Progenitor cell of endocrine pancreas (in vitro differentiated cells): ENCODE measurements around the gene ZNF618. TPM values are rescaled to one million over a fixed set of nuclear protein-coding genes. Genes with fewer than 3 reads are reported as not detected.

Experiments
- DNase-seq: peaks from one replicate; pipeline ENCODE4 v3.0.0; 2021; ENCODE audit warnings: low spot score; ENCODE audit not compliant: unreplicated experiment
- H3K27ac Mint-ChIP-seq: 2 replicates; pipeline ENCODE4 v1.8.0; 2021; ENCODE audit warnings: mild to moderate bottlenecking, moderate library complexity, mixed read lengths
- H3K27me3 Mint-ChIP-seq: 2 replicates; pipeline ENCODE4 v1.8.0; 2021; ENCODE audit warnings: mixed read lengths
- H3K36me3 Mint-ChIP-seq: 2 replicates; pipeline ENCODE4 v1.8.0; 2022; ENCODE audit warnings: mixed read lengths; ENCODE audit not compliant: insufficient read depth
- H3K4me1 Mint-ChIP-seq: 2 replicates; pipeline ENCODE4 v1.8.0; 2021; ENCODE audit warnings: low read depth, mixed read lengths
- H3K4me3 Mint-ChIP-seq: 2 replicates; pipeline ENCODE4 v1.8.0; 2021; ENCODE audit warnings: low read depth, mild to moderate bottlenecking, moderate library complexity, mixed read lengths
- H3K9me3 Mint-ChIP-seq: 2 replicates; pipeline ENCODE4 v1.8.0; 2021; ENCODE audit warnings: low read depth, mixed read lengths
- total RNA-seq: library from RNA; stranded (reverse); gene quantifications from 2 replicates; pipeline ENCODE4 v1.2.1, GENCODE V29; 2021
- TF ChIP-seq, protein P1 (sequence below): fragments of 200-600 bp; sonication (generic); IDR thresholded peaks from one replicate; pipeline ENCODE4 v1.5.0; 2021; ENCODE audit warnings: antibody characterized with exemption, mild to moderate bottlenecking; ENCODE audit not compliant: unreplicated experiment

Gene ZNF618
- total RNA-seq, 1 donor from 2014 or later, result 85.8 TPM

DNA sequence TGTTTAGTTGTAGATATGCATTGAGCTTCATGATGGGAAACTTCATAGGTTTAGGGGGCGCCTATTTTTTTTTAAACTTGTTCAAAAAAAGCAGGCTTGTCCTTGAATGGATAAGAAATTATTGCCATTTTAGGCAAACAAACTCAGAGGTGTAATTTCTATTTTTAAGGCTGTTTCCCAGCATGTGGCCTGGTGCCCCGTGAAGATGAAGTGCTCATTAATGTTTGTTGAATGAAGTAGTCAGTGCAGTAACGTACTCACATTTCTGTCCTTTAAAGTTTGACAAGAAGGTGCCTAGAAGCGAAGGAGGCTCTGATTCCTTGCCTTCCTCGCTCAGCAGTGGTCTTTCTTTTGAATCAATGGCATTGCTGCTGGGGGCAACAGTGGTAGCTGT, 54.3 kb downstream of the ZNF618 start:
- Mint-ChIP-seq H3K36me3 (peaks cover 34% of the 10 kb centered on the region), H3K27ac (no peak overlapping the region), H3K9me3 (peaks cover 29% of the 10 kb centered on the region), H3K4me3 (no peak overlapping the region), H3K27me3 (no peaks in the 10 kb centered on the region), H3K4me1 (peaks cover 8% of the 10 kb centered on the region)
- no peak for DNase-seq
- TF ChIP-seq, protein P1, sequence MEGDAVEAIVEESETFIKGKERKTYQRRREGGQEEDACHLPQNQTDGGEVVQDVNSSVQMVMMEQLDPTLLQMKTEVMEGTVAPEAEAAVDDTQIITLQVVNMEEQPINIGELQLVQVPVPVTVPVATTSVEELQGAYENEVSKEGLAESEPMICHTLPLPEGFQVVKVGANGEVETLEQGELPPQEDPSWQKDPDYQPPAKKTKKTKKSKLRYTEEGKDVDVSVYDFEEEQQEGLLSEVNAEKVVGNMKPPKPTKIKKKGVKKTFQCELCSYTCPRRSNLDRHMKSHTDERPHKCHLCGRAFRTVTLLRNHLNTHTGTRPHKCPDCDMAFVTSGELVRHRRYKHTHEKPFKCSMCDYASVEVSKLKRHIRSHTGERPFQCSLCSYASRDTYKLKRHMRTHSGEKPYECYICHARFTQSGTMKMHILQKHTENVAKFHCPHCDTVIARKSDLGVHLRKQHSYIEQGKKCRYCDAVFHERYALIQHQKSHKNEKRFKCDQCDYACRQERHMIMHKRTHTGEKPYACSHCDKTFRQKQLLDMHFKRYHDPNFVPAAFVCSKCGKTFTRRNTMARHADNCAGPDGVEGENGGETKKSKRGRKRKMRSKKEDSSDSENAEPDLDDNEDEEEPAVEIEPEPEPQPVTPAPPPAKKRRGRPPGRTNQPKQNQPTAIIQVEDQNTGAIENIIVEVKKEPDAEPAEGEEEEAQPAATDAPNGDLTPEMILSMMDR, result no peak

DNA sequence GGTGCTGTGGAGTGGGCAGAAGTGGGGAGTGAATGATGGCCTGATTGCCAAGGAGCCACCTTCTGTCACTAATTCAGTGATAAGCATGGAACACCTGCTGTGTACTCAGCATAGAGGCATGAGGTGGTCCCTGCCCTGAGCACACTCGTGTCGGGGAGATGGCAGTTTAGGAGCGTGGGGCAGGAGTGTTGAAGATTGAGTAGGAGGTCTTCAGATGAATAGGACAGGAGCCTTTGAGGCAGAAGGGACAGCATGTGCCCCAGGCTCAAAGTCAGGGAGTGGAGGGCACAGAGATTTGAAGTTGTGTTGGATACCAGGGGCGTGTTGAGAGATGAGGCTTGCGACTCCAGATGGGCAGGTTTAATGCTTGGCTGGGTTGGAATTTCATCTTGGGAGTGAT, 55.0 kb downstream of the ZNF618 start:
- Mint-ChIP-seq H3K36me3 (peaks cover 29% of the 10 kb centered on the region), H3K4me1 (peaks cover 8% of the 10 kb centered on the region), H3K27ac (no peak overlapping the region), H3K27me3 (no peaks in the 10 kb centered on the region), H3K9me3 (peaks cover 22% of the 10 kb centered on the region), H3K4me3 (no peak overlapping the region)
- DNase-seq, result no peak
- TF ChIP-seq, protein P1, result no peak

DNA sequence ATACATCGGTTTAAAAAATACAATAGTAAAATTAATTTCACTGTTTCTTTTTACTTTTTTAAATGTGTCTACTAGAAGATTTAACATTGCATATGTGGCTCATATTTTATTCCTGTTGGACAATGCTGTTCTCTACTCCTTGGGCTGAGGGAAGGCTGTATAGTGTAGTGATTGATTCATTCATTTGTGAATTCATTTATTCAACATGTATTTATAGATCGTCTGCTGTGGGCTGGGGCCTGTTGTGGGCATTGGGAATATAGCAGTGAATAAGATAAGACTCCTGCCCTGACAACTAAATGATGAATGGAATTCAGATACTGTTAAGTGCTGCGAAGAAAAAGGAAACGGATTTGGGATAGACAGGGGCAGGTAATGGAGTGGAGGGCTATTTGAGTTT, 55.7 kb downstream of the ZNF618 start:
- no peak for DNase-seq
- Mint-ChIP-seq H3K36me3 (peaks cover 23% of the 10 kb centered on the region), H3K4me1 (peaks cover 11% of the 10 kb centered on the region), H3K27me3 (no peaks in the 10 kb centered on the region), H3K4me3 (no peak overlapping the region), H3K9me3 (peaks cover 17% of the 10 kb centered on the region), H3K27ac (no peak overlapping the region)
- TF ChIP-seq, protein P1, result no peak

DNA sequence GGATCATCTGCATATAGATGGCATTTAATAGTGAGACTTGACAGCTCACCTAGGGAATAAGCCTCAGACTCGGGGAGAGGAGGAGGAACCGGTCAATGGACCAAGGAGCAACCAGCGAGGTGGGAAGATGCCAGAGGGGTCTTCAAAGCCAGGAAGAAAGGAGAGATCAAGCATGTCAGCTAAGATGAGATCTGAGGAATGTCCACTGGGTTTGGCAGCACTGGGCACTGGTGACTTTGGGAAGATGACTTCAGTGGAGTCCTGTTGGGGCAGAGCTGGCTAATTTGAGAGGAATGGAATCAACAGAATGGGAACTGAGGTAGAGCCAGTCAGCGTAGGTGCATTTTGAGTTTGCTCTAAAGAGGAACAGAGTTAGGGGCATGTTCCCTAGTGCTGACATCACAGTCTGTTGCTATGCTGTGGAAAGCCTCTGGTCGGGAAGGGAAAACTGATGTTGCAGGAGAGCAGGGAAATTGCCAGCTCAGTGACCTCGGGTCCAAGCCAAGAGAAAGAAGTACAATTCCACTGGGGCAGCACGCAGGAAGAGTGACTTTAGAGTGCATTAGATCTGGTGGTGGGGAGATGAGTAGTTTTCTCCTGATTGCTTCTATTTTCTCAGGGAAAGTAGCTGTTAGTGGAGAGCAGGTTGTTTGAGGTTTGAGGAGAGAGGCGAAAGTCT, 56.9 kb downstream of the ZNF618 start:
- TF ChIP-seq, protein P1, result no peak
- Mint-ChIP-seq H3K36me3 (peaks cover 14% of the 10 kb centered on the region), H3K9me3 (peaks cover 9% of the 10 kb centered on the region), H3K4me1 (peaks cover 16% of the 10 kb centered on the region), H3K27me3 (no peaks in the 10 kb centered on the region), H3K27ac (no peak overlapping the region), H3K4me3 (no peak overlapping the region)
- no peak for DNase-seq

DNA sequence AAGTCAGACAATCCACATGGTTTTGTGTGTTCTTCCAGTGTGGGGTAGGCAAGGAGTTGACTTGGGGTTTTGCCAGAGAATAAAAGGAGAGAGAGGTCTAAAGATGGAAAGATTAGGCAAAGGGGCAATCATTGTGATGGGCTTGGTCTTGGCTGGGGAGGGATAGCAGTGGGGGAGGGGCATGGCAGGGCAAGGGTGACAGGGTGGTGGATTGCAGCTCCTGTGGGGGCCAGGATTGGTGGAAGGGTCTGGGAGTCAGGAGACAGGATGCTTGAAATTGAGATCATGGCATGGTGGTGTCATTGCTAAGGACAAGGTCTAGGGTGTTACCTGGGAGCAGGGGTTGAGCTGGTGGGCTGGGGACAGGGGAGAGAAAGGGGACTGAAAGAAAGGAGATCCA, 57.6 kb downstream of the ZNF618 start:
- Mint-ChIP-seq H3K27ac (no peak overlapping the region), H3K36me3 (peaks cover 8% of the 10 kb centered on the region), H3K4me1 (peaks cover 16% of the 10 kb centered on the region), H3K9me3 (peaks cover 3% of the 10 kb centered on the region), H3K4me3 (no peak overlapping the region), H3K27me3 (no peaks in the 10 kb centered on the region)
- TF ChIP-seq, protein P1, result no peak
- DNase-seq, result no peak
